H9 (cell line): ENCODE measurements around the gene AKAP9. TPM values are rescaled to one million over a fixed set of nuclear protein-coding genes. Genes with fewer than 3 reads are reported as not detected.

Experiments used
- DNase-seq: peaks from one replicate; pipeline ENCODE4 v3.0.0-alpha.2; 2017
- H2AFZ ChIP-seq: one replicate; pipeline ENCODE4 v1.6.1; 2013; ENCODE audit warnings: mild to moderate bottlenecking, low read length, control low read depth, moderate library complexity
- H2AK5ac ChIP-seq: 2 replicates; pipeline ENCODE4 v1.6.1; 2013; ENCODE audit warnings: low read length, control low read depth, mixed read lengths; ENCODE audit not compliant: insufficient read length
- H2BK120ac ChIP-seq: one replicate; pipeline ENCODE4 v1.6.1; 2013; ENCODE audit warnings: low read depth, mild to moderate bottlenecking, low read length, control low read depth, inconsistent platforms; ENCODE audit not compliant: poor library complexity, severe bottlenecking
- H2BK12ac ChIP-seq: 2 replicates; pipeline ENCODE4 v1.6.1; 2013; ENCODE audit warnings: low read length, control low read depth, mixed read lengths, low read depth; ENCODE audit not compliant: insufficient read length
- H2BK15ac ChIP-seq: 2 replicates; pipeline ENCODE4 v1.6.1; 2013; ENCODE audit warnings: low read depth, low read length, control low read depth
- H2BK20ac ChIP-seq: one replicate; pipeline ENCODE4 v1.6.1; 2013; ENCODE audit warnings: low read depth, mild to moderate bottlenecking, low read length, control low read depth, inconsistent platforms; ENCODE audit not compliant: poor library complexity, severe bottlenecking
- H2BK5ac ChIP-seq: 2 replicates; pipeline ENCODE4 v1.6.1; 2013; ENCODE audit warnings: low read length, control low read depth, mixed read lengths; ENCODE audit not compliant: insufficient read length
- H3K14ac ChIP-seq: 2 replicates; pipeline ENCODE4 v1.6.1; 2013; ENCODE audit warnings: low read length, control low read depth; ENCODE audit not compliant: insufficient read depth
- H3K18ac ChIP-seq: 2 replicates; pipeline ENCODE4 v1.6.1; 2013; ENCODE audit warnings: low read depth, mild to moderate bottlenecking, mixed read lengths, low read length, control low read depth; ENCODE audit not compliant: insufficient read length
- H3K23ac ChIP-seq: 2 replicates; pipeline ENCODE4 v1.6.1; 2013; ENCODE audit warnings: low read length, control low read depth, mixed read lengths, low read depth; ENCODE audit not compliant: insufficient read length
- H3K23me2 ChIP-seq: 2 replicates; pipeline ENCODE4 v1.6.1; 2013; ENCODE audit warnings: low read depth, mild to moderate bottlenecking, mixed read lengths, low read length, control low read depth; ENCODE audit not compliant: insufficient read length, poor library complexity, severe bottlenecking
- H3K27ac ChIP-seq: 2 replicates; pipeline ENCODE4 v1.5.1; 2013; ENCODE audit warnings: low read length, control low read depth, mixed read lengths, low read depth; ENCODE audit not compliant: insufficient read length
- H3K27me3 ChIP-seq: 2 replicates; pipeline ENCODE4 v1.6.1; 2013; ENCODE audit warnings: low read length, control low read depth, inconsistent platforms; ENCODE audit not compliant: insufficient read depth
- H3K4ac ChIP-seq: 2 replicates; pipeline ENCODE4 v1.6.1; 2013; ENCODE audit warnings: low read depth, mild to moderate bottlenecking, control low read depth, inconsistent platforms, low read length, moderate library complexity
- H3K4me1 ChIP-seq: 2 replicates; pipeline ENCODE4 v1.6.1; 2013; ENCODE audit warnings: low read length, control low read depth, inconsistent platforms; ENCODE audit not compliant: insufficient read depth
- H3K4me2 ChIP-seq: 2 replicates; pipeline ENCODE4 v1.6.1; 2013; ENCODE audit warnings: low read length, control low read depth, mixed read lengths; ENCODE audit not compliant: insufficient read length, insufficient read depth
- H3K56ac ChIP-seq: 2 replicates; pipeline ENCODE4 v1.6.1; 2013; ENCODE audit warnings: low read depth, mild to moderate bottlenecking, mixed read lengths, low read length, control low read depth; ENCODE audit not compliant: insufficient read length
- H3K79me1 ChIP-seq: 2 replicates; pipeline ENCODE4 v1.6.1; 2013; ENCODE audit warnings: low read depth, mild to moderate bottlenecking, moderate library complexity, low read length, control low read depth, inconsistent platforms; ENCODE audit not compliant: insufficient read depth, poor library complexity, severe bottlenecking
- H3K79me2 ChIP-seq: 2 replicates; pipeline ENCODE4 v1.6.1; 2013; ENCODE audit warnings: low read length, control low read depth, inconsistent platforms; ENCODE audit not compliant: insufficient read depth
- H3K9ac ChIP-seq: 2 replicates; pipeline ENCODE4 v1.6.1; 2013; ENCODE audit warnings: low read length, control low read depth, mixed read lengths; ENCODE audit not compliant: insufficient read length; ENCODE audit errors: extremely low read depth
- H3K9me3 ChIP-seq: one replicate; pipeline ENCODE4 v1.6.1; 2013; ENCODE audit warnings: low read depth, low read length, inconsistent platforms; ENCODE audit not compliant: control insufficient read depth
- H3T11ph ChIP-seq: one replicate; pipeline ENCODE4 v1.6.1; 2013; ENCODE audit warnings: mild to moderate bottlenecking, low read length, control low read depth, inconsistent platforms
- H4K20me1 ChIP-seq: one replicate; pipeline ENCODE4 v1.6.1; 2013; ENCODE audit not compliant: control insufficient read depth, insufficient read length, insufficient read depth
- H4K5ac ChIP-seq: 2 replicates; pipeline ENCODE4 v1.6.1; 2013; ENCODE audit warnings: low read depth, mild to moderate bottlenecking, mixed read lengths, low read length, control low read depth; ENCODE audit not compliant: insufficient read length
- H4K8ac ChIP-seq: replicated peaks from 2 replicates; pipeline ENCODE4 v1.6.1; 2013; ENCODE audit warnings: low read length, control low read depth, mixed read lengths, low read depth; ENCODE audit not compliant: insufficient read length
- H4K91ac ChIP-seq: 2 replicates; pipeline ENCODE4 v1.6.1; 2013; ENCODE audit warnings: low read depth, mild to moderate bottlenecking, moderate library complexity, mixed read lengths, low read length, control low read depth; ENCODE audit not compliant: insufficient read length
- H3K27ac Mint-ChIP-seq, 3 experiments: 2 replicates in 2 of 3; 3 replicates in 1 of 3; pipeline ENCODE4 v1.8.0; 2020 to 2021; ENCODE audit warnings: mixed read lengths in 3 of 3, mild to moderate bottlenecking in 1 of 3, moderate library complexity in 1 of 3
- H3K27me3 Mint-ChIP-seq: 2 replicates; pipeline ENCODE4 v1.8.0; 2021; ENCODE audit warnings: low read depth, mild to moderate bottlenecking, moderate library complexity, mixed read lengths
- H3K36me3 Mint-ChIP-seq, 3 experiments: 2 replicates in 2 of 3; 3 replicates in 1 of 3; pipeline ENCODE4 v1.8.0; 2020 to 2021; ENCODE audit warnings: low read depth in 3 of 3, mixed read lengths in 3 of 3; ENCODE audit not compliant: insufficient read depth in 1 of 3
- H3K4me1 Mint-ChIP-seq, 2 experiments: 2 replicates each; pipeline ENCODE4 v1.8.0; 2020; ENCODE audit warnings: mixed read lengths in 2 of 2
- H3K4me3 Mint-ChIP-seq, 2 experiments: 2 replicates in 1 of 2; 3 replicates in 1 of 2; pipeline ENCODE4 v1.8.0; 2020 to 2021; ENCODE audit warnings: mild to moderate bottlenecking in 2 of 2, mixed read lengths in 2 of 2, moderate library complexity in 1 of 2
- H3K9me3 Mint-ChIP-seq, 2 experiments: 2 replicates in 1 of 2; 3 replicates in 1 of 2; pipeline ENCODE4 v1.8.0; 2020; ENCODE audit warnings: mild to moderate bottlenecking in 2 of 2, mixed read lengths in 2 of 2, moderate library complexity in 1 of 2
- CTCF ChIP-seq: fragments of 200-600 bp; sonication (generic); conservative IDR thresholded peaks from 3 replicates; pipeline ENCODE4 v1.8.0; 2021; ENCODE audit warnings: antibody characterized with exemption, mild to moderate bottlenecking
- WGBS: extraction: QIAGEN DNeasy Blood & Tissue Kit; methylation state at CpG from one replicate; pipeline ENCODE4 v1.1.7; 2013; ENCODE audit warnings: missing lambda C conversion rate, low lambda C conversion rate, mixed read lengths; ENCODE audit not compliant: insufficient read length; ENCODE audit errors: extremely low coverage; 5-methylcytosine and 5-hydroxymethylcytosine counted together
- total RNA-seq: library from RNA; stranded (reverse); gene quantifications from 2 replicates; pipeline ENCODE4 v1.2.1, GENCODE V29; 2021

The AKAP9 gene
- total RNA-seq, 1 experiment from 2014 or later: 22.4 TPM

DNA sequence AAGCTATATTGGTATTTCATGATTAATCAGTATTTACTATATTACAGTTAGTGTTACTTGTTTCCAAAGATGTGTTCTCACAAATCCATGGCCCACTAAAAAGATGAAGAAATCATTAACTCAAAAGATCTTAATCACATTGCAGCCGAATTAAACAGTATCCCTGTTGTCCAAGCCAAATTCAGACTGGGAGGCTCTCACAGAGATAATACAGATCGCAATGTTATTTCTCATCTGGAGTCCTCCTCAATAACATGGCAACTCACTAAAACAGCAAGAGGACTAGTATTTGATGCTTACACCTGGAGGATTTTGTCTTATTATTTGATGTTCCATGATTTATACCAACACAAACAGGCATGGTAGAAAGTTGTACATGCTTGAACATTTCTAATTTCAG is 170.2 kb downstream of the AKAP9 start:
- Histone ChIP-seq H4K8ac (no peak overlapping the region), H3K27me3 (no peaks in the 10 kb centered on the region), H3K56ac (no peak overlapping the region), H3K9ac (no peak overlapping the region), H2BK5ac (no peak overlapping the region), H3K27ac (no peak overlapping the region), H4K20me1 (no peaks in the 10 kb centered on the region), H3K4me2 (no peak overlapping the region), H3K23me2 (no peaks in the 10 kb centered on the region), H3T11ph (no peak overlapping the region), H2BK12ac (no peak overlapping the region), H3K4ac (no peak overlapping the region), H3K18ac (no peak overlapping the region), H3K4me1 (no peaks in the 10 kb centered on the region), H2AK5ac (no peak overlapping the region), H4K91ac (no peak overlapping the region), H3K79me1 (no peaks in the 10 kb centered on the region), H3K23ac (no peak overlapping the region), H2BK20ac (no peak overlapping the region), H2BK15ac (no peak overlapping the region), H2AFZ (no peak overlapping the region), H3K14ac (no peak overlapping the region), H3K79me2 (no peaks in the 10 kb centered on the region), H4K5ac (no peak overlapping the region), H3K9me3 (no peaks in the 10 kb centered on the region), H2BK120ac (no peak overlapping the region)
- no peaks in the 10 kb centered on the region for H3K27me3 Mint-ChIP-seq
- no peaks in the 10 kb centered on the region for H3K9me3 Mint-ChIP-seq
- no peak for TF ChIP-seq CTCF
- no peaks in the 10 kb centered on the region for H3K4me1 Mint-ChIP-seq
- no CpG with 5 or more reads among the region's 2 CpGs for WGBS
- DNase-seq: no peak
- peak overlapping the region in 1 of 3 experiments; percentile 50; a peak in 1 of 7 replicates for H3K27ac Mint-ChIP-seq
- H3K36me3 Mint-ChIP-seq: peaks cover 5 to 41% (median 36%) of the 10 kb centered on the region in 3 experiments; a peak in 6 of 7 replicates
- H3K4me3 Mint-ChIP-seq: no peak overlapping the region
